CD4-positive, alpha-beta T cell treated with Interleukin-10 for 1 hour (primary cell): ENCODE results near the gene SLC10A2.
"Not testable (repeated sequence)": the region's sequence is repeated elsewhere in the genome, so short reads cannot be mapped to it uniquely, and the experiment has no call there.

Source experiments
- DNase-seq: peaks from one replicate; pipeline ENCODE4 v3.0.0-alpha.2; 2020

The SLC10A2 gene

DNA sequence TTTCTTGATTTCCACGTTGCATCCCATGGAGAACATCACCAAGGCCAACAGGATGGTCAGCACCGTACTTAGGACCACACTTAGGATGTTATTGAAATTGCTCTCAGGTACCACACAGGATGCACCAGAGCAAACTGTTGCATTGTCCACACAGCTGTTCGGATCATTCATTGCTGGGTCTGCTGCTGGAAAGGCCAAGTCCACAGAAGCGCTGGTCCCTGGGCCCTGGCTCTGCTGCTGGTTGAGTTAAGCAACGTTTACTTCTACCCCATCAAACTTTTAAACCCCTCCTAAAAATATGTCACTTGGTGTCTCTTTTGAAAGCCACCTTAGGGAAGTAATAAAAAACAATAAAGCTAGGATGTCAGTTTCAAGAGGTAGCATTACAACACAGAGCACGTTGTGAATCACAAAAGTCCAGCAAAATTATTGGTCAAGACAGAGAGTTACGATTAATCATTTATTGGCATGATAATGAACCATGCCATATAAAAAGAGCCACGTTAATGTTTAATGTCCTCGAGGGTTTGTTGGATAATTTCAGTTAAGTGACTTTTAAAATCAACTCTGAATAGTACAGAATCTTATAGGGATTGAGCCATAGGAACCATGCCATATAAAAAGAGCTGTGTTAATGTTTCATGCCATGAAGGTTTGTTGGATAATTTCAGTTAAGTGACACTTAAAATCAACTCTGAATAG is at the start of gene SLC10A2:
Gene SLC10A2, minus strand, starts transcription at position 339 of the 702 bp plus-strand sequence. Its CDS starts 168 bp downstream, at position 171.
- no peak for DNase-seq

DNA sequence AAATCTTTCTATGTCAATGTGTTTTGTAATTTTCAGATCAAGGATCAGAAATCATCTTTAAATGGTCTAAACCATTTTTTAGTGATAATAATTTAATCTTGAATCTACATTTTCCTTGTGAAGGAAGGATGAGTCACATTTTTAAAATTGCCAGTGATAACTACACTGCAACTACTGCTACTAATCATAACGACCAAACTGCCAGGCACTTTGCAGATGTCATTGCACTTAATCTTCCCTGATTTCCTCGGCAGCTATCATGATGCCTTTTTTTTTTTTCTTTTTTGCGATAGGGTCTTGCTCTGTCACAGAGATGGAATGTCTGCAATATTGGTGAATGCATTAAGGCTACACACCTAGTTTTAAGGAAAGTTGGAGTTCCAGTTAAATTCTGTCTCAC is 41.4 kb upstream of the SLC10A2 start:
- DNase-seq = no peak

GRCh38 chr13:103104340-103104739 is 38.1 kb upstream of the SLC10A2 start:
- no peak for DNase-seq

DNA sequence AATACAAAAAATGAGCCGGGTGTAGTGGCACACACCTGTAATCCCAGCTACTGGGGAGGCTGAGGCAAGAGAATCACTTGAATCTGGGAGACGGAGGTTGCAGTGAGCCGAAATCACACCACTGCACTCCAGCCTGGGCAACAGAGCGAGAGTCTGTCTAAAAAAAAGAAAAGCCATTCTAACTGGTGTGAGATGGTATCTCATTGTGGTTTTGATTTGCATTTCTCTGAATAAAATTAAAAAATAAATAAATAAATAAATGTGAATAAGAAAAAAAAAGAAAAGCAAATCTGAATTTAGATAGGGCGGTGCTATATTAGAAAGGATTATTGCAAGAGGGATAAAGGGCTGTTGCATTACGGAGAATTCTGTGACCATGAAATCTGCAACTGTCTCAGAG is 37.2 kb upstream of the SLC10A2 start:
- DNase-seq = not testable (repeated sequence)

- DNase-seq = no peak
Observed at GRCh38 chr13:103102482-103102881, 36.3 kb upstream of the SLC10A2 start.

DNA sequence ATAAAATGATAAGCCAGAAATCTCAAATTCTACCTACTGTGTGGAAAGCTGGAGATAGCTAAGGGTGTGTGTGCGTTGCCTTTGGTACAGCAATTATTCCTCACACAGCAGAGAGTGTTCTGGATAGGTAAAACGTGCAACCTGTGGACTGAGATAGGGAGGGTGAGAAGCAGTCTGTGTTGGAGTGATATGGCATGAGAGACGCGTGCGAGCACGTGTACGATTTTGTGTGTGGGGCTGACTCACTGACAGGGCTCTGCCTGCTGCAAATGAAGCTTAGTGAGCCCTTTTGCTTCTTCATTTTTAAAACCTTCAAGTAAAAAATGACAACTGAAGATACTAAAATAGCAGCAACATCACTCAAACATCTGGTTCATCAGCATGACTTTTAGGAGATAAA is 35.7 kb upstream of the SLC10A2 start:
- DNase-seq = no peak

DNA sequence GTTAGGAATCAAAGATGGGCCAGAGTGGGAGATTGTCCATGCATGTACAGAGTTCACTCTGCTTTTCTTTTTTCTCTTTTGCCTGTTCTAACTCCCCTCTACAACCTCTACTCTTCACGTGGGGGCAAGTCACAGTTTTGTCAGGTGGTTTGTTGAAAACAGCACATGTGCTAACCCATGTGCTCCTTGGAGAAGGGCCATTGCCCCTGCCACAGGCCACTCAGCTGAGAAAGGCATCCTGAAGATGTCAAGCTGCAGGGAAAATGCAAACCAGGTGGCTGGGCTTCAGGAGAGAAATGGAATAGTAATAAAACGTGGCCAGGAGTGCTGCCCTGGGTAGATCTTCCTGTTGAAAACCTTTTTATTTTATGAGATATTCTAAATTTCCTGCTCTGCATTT is 35.3 kb upstream of the SLC10A2 start:
- DNase-seq = no peak

GRCh38 chr13:103100830-103101229 is 34.6 kb upstream of the SLC10A2 start:
- DNase-seq = no peak

DNA sequence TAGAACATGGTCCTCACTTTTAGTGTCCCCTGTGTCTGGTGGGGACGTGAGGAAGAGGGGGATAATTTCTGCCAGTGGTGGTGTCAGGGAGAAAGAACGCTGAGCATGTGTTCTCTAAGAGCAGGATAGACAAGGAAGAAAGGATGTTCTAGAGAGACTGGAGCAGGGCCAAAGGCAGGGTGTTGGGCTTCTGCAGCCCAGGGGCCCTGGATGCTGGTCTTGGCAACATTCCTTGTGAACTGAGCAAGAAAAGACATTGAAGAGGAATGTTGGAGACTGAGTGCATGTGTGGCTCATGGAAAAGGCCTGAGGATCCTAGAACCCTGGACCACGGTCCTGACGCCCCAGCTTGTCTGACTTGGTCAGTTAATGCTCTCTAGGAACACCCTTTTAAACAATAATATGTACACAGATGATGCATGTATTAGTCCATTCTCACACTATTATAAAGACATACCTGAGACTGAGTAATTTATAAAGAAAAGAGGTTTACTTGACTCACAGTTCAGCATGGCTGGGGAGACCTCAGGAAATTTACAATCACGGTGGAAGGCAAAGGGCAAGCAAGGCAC is 33.6 kb upstream of the SLC10A2 start:
- no peak for DNase-seq

GRCh38 chr13:103098535-103098934 is 32.3 kb upstream of the SLC10A2 start:
- no peak for DNase-seq

DNA sequence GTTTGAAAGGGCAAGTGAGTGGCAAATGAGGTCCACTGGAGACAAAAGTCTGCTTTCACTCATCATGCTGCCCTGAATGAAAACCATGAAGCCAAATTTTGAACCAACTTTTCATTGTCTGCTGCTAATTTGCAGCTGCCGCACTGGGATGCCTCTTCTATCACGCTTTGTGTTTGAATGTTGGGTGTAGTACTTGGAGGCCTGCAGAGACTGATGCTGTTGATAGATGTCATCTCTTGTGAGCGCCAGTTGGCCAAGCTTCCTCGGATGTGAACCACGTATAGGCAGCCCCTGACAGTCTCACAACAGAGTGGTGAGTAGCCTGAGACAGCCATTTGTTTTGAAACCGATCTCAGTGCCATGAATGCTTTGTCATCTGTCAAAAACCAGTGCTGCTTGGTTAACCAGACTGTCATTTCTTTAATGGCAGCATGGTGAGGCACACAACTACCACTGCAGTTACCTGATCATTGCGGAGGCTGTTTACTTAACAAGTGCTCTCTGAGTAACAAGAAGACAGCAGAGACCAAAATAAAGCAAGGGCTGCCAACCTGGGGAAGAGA is 31.2 kb upstream of the SLC10A2 start:
- no peak for DNase-seq

- not testable (repeated sequence) for DNase-seq
Observed at GRCh38 chr13:103093649-103094048, 27.4 kb upstream of the SLC10A2 start.

- no peak for DNase-seq
Observed at GRCh38 chr13:103087275-103087674, 21.1 kb upstream of the SLC10A2 start.

DNA sequence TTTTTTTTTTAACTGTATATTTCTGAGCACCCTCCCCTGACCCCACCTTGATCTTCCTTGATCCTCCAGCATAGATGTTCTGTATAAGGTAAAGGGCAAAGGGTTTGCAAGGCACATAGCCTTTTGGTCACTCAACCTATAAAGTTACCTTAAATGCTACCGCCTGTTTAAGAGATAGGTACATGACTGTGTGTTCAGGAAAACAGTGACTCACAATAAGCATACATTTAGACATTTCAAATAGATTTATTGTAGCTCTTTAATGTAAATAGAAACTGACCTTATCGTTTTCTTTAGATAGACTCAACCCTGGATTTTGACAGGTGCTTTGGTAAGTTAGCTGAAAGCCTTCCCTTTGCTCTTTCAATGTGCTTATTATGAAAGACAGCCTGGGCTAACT is 15.2 kb upstream of the SLC10A2 start:
- no peak for DNase-seq

DNA sequence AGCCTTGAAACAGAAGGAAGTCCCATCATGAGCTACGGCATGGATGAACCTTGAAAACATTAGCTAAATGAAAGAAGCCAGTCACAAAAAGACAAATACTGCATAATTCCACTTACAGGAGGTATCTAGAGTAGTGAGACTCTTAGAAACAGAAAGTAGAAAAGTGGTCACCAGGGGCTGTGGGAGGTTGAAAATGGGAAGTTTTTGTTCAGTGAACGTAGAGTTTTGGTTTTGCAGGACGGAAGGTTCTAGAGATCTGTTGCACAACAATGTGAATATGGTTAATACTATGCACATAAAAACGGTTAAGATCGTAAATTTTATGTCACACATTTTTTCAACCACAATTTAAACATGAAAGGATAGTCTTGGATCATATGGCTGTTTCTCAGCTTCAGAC is 11.9 kb upstream of the SLC10A2 start:
- no peak for DNase-seq

- DNase-seq = no peak
Observed at GRCh38 chr13:103068836-103069235, 2.6 kb upstream of the SLC10A2 start.

GRCh38 chr13:103067751-103068555 is 1.7 kb upstream of the SLC10A2 start:
- DNase-seq = no peak

GRCh38 chr13:103066781-103067345 is 646 bp upstream of the SLC10A2 start:
- no peak for DNase-seq

- DNase-seq = no peak
Observed at GRCh38 chr13:103063376-103063775, 2.8 kb downstream of the SLC10A2 start.

DNA sequence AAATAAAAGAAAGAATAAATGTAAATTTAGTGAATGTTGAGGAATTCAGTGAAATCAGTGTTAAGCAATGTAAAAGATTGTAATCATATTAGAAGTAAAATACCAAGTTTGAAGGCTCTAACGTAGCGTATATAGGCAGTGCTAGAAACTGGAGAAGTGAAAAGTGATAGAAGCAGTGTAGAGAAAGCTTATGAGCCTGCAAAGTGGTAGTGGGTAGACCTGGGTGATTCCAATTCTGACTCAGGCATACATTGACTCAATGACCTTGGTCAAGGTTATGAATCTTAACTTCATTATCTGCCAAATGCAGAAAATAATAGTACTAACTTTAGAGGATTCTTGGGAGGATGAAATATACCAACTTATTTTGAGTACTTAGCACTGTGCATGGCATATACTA is 4.1 kb downstream of the SLC10A2 start:
- DNase-seq = no peak

DNA sequence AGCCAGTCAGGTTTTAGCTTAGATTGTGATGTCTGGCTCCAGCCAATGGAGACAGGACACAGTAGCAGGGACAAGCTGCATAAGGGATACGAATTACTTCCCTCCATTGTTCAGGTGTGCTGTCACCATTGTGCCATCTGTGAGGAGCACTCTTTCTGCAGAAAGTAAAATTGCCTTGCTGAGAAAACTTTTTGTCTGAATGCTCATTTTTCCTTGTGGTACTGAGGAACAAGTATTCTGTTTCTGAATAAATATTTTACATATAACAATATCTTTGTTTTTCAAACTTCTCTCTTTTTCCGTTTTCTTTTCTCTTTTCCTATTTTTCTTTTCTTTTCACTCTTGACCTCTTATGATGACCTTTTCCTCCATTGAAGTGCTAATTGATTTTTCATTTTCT is 10.2 kb downstream of the SLC10A2 start:
- DNase-seq = no peak

GRCh38 chr13:103055166-103055565 is 11.1 kb downstream of the SLC10A2 start:
- no peak for DNase-seq

DNA sequence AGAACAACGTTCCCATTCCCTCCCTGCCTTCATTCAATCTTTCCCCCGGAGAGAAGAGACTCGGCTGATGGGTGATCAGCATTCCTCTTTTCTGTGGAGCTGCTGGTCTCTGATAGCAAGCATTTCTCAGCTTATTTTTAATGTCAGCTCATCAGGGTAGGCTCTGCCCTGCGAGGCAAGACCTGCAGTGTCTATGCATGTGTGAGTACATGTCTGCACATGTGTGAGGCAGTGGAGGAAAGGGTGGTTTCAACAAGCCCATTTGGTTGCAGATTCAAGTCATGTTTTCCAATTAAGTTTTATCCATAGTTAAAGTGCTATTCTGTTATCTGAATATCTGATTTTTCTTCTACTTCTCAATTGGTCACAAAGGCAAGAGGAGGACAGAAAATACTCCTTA is 19.5 kb downstream of the SLC10A2 start:
- DNase-seq = no peak
